ENCODE data around the gene B4GALT2. TPM values are rescaled to one million over a fixed set of nuclear protein-coding genes. Genes with fewer than 3 reads are reported as not detected.

B4GALT2 gene
- total RNA-seq, 2 experiments from 2014 or later = 0.57 to 1.4 TPM

GRCh38 chr1:44024031-44024902 lies 45.3 kb downstream of the B4GALT2 start:
- Histone ChIP-seq H3K36me3 (ENCODE audit: insufficient read depth, low read length) (no peaks in the 10 kb centered on the region), H3K27ac (ENCODE audit: low read depth, low read length, poor library complexity, severe bottlenecking) (no peak overlapping the region), H3K4me3 (ENCODE audit: low read depth, low read length, poor library complexity, severe bottlenecking) (no peak overlapping the region), H3K9me3 (ENCODE audit: low read length) (no peaks in the 10 kb centered on the region), H3K4me2 (ENCODE audit: low read length) (peak overlapping the region; percentile 18; the same call in 1 of the 2 replicates), H4K20me1 (ENCODE audit: insufficient read depth, low read length) (no peaks in the 10 kb centered on the region), H3K4me1 (ENCODE audit: insufficient read depth, low read length, poor library complexity, severe bottlenecking) (peaks cover 41% of the 10 kb centered on the region), H3K9me2 (ENCODE audit: insufficient read depth, low read length) (no peaks in the 10 kb centered on the region), H3K79me2 (ENCODE audit: insufficient read depth, low read depth, low read length) (no peaks in the 10 kb centered on the region), H2AFZ (ENCODE audit: low read length) (no peak overlapping the region)
- intact Hi-C loops (cut with micrococcal nuclease; ENCODE audit: unreplicated experiment) = no loop called here
- BruUV-seq (replicated peaks) = no TSS peak
- ChIA-PET POLR2A (interaction anchor here (0.6 kb wide), 1 partner anchor 27 kb away, joined by 4 read pairs; no protein-coding TSS in a partner anchor), CTCF (ENCODE audit: unreplicated experiment) (no interaction called here)
- TF ChIP-seq EZH2phosphoT487 (IDR thresholded peaks at IDR 0.05; ENCODE audit: borderline replicate concordance, low read depth, low read length) (no peak), CTCF (conservative IDR thresholded peaks at IDR 0.05; ENCODE audit: low read length) (no peak)
- DNase-seq (ENCODE audit: low spot score) = no peak

- no peak for DNase-seq (ENCODE audit: low spot score)
- H3K79me2 ChIP-seq (ENCODE audit: insufficient read depth, low read depth, low read length) = no peaks in the 10 kb centered on the region
- intact Hi-C loops (cut with micrococcal nuclease; ENCODE audit: unreplicated experiment) = no loop called here
- TF ChIP-seq EZH2phosphoT487 (IDR thresholded peaks at IDR 0.05; ENCODE audit: borderline replicate concordance, low read depth, low read length) (no peak), CTCF (conservative IDR thresholded peaks at IDR 0.05; ENCODE audit: low read length) (no peak)
- H3K36me3 ChIP-seq (ENCODE audit: insufficient read depth, low read length) = no peaks in the 10 kb centered on the region
- no peak overlapping the region for H2AFZ ChIP-seq (ENCODE audit: low read length)
- H3K27ac ChIP-seq (ENCODE audit: low read depth, low read length, poor library complexity, severe bottlenecking) = no peak overlapping the region
- peak overlapping the region; percentile 18 for H3K4me2 ChIP-seq (ENCODE audit: low read length)
- H3K4me1 ChIP-seq (ENCODE audit: insufficient read depth, low read length, poor library complexity, severe bottlenecking) = peaks cover 44% of the 10 kb centered on the region
- H3K9me3 ChIP-seq (ENCODE audit: low read length) = no peaks in the 10 kb centered on the region
- BruUV-seq (replicated peaks) = no TSS peak
- H3K9me2 ChIP-seq (ENCODE audit: insufficient read depth, low read length) = no peaks in the 10 kb centered on the region
- H4K20me1 ChIP-seq (ENCODE audit: insufficient read depth, low read length) = no peaks in the 10 kb centered on the region
- CTCF ChIA-PET (ENCODE audit: unreplicated experiment) = interaction anchor here (0.8 kb wide), 1 partner anchor 11 kb away, joined by 3 read pairs; no protein-coding TSS in a partner anchor
- H3K4me3 ChIP-seq (ENCODE audit: low read depth, low read length, poor library complexity, severe bottlenecking) = no peak overlapping the region
- POLR2A ChIA-PET = interaction anchor here (0.6 to 0.7 kb wide), 3 partner anchors 14 to 327 kb away, joined by 4 to 6 read pairs (median 6); no protein-coding TSS in a partner anchor
These were observed 46.0 kb downstream of the B4GALT2 start for GRCh38 chr1:44024903-44025525.
